DLD1 (cell line): ENCODE data around the gene SUCNR1.
"Not testable (repeated sequence)": the region's sequence is repeated elsewhere in the genome, so short reads cannot be mapped to it uniquely, and the experiment has no call there.

Source experiments
- in situ Hi-C: cut with HindIII; loops from 2 replicates; pipeline ENCODE4 v1.10.0; 2017; ENCODE audit warnings: low sequenced_read_pairs

SUCNR1 gene

GRCh38 chr3:151873398-151873797 lies at the start of gene SUCNR1:
Gene SUCNR1 (plus strand): TSS chr3:151873643. CDS start chr3:151879893, 6,250 bp downstream.
- in situ Hi-C loops: no loop called here

- in situ Hi-C loops: no loop called here
These were observed 45.6 kb upstream of the SUCNR1 start for GRCh38 chr3:151827816-151828215.

GRCh38 chr3:151835751-151836525 lies 37.5 kb upstream of the SUCNR1 start:
- in situ Hi-C loops: no loop called here

GRCh38 chr3:151837057-151837456 lies 36.4 kb upstream of the SUCNR1 start:
- in situ Hi-C loops: no loop called here

GRCh38 chr3:151838574-151839312 lies 34.7 kb upstream of the SUCNR1 start:
- in situ Hi-C loops: no loop called here

- in situ Hi-C loops: no loop called here
These were observed 34.2 kb upstream of the SUCNR1 start for GRCh38 chr3:151839313-151839631.

GRCh38 chr3:151841801-151842200 lies 31.6 kb upstream of the SUCNR1 start:
- in situ Hi-C loops: no loop called here

GRCh38 chr3:151843275-151843674 lies 30.2 kb upstream of the SUCNR1 start:
- in situ Hi-C loops: no loop called here

GRCh38 chr3:151845306-151845905 lies 28.0 kb upstream of the SUCNR1 start:
- in situ Hi-C loops: no loop called here

- in situ Hi-C loops: not testable (repeated sequence)
These were observed 23.4 kb upstream of the SUCNR1 start for GRCh38 chr3:151850065-151850464.

- in situ Hi-C loops: no loop called here
These were observed 21.2 kb upstream of the SUCNR1 start for GRCh38 chr3:151852074-151852811.

- in situ Hi-C loops: no loop called here
These were observed 17.3 kb upstream of the SUCNR1 start for GRCh38 chr3:151856118-151856517.

- in situ Hi-C loops: no loop called here
These were observed 16.8 kb upstream of the SUCNR1 start for GRCh38 chr3:151856641-151857040.

- in situ Hi-C loops: no loop called here
These were observed 14.2 kb upstream of the SUCNR1 start for GRCh38 chr3:151859233-151859673.

- in situ Hi-C loops: no loop called here
These were observed 13.5 kb upstream of the SUCNR1 start for GRCh38 chr3:151859905-151860304.

- in situ Hi-C loops: no loop called here
These were observed 9.8 kb upstream of the SUCNR1 start for GRCh38 chr3:151863611-151864010.

GRCh38 chr3:151864423-151865101 lies 8.9 kb upstream of the SUCNR1 start:
- in situ Hi-C loops: no loop called here

- in situ Hi-C loops: no loop called here
These were observed 6.6 kb upstream of the SUCNR1 start for GRCh38 chr3:151866711-151867410.

- in situ Hi-C loops: no loop called here
These were observed 5.8 kb upstream of the SUCNR1 start for GRCh38 chr3:151867666-151868065.

- in situ Hi-C loops: no loop called here
These were observed 4.3 kb upstream of the SUCNR1 start for GRCh38 chr3:151869181-151869580.
